Islet of Langerhans (tissue), 1 donor: Measurements from ENCODE around the gene LBX2.

Source experiments
- FAIRE-seq: peaks from one replicate; lab custom pipeline; 2011; peaks lifted over from hg19 to GRCh38; lab: Jason Lieb, UNC

LBX2 gene

DNA sequence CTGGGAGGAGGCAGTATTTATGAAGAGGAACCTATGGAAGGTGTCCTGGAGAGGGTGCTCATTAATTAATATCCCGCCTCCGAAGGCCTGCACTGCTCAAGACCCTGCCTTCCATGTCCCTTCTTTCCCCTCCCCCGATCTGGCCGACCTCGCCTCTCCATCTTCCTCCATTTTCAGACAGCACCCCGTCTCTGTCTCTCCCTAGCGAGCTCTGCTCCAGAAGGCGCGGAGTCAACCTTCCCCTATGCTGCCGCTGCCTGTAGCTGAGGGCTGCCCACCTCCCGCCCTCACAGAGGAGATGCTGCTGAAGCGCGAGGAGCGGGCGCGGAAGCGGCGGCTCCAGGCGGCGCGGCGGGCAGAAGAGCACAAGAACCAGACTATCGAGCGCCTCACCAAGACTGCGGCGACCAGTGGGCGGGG is 42.3 kb downstream of the LBX2 start:
- FAIRE-seq: no peak

DNA sequence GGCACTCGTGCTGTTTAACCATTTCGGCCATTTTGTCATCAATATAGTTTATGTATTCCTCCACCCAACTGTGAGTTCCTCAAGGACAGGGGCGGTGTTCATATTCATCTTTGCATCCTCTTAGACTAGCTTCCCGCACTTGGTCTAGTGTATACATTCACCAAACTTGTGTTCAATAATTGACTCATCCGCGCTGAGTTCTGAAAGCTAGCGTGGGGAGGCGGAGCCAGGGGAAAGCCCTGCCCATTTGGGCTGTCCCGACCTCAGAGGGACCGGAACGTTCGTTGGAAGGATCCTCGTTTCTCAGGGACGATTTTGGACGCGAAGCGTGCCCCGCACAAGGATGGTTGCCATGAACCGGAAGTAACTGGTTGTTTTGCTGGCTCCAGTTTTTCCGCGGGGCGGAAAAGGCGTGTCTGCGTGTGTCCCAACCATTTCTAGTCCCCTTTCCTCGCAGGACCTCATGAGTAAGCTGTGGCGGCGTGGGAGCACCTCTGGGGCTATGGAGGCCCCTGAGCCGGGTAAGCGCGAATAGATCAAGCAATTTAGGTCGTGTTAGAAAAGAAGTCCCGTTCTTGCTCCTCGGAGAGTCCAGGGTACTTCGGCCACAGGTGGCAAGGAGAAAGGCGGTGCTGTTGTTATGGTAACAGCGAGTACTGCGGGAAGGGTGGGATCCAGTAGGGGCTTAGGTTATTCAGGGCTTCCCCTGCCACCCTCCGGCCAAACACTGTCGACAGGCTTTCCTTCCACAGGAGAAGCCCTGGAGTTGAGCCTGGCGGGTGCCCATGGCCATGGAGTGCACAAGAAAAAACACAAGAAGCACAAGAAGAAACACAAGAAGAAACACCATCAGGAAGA is 44.5 kb downstream of the LBX2 start, which contains the start of gene INO80B:
Gene INO80B, plus strand, starts transcription at position 434 of the 858 bp plus-strand sequence. Its CDS starts 30 bp downstream, at position 464.
- peak; percentile 91 for FAIRE-seq

DNA sequence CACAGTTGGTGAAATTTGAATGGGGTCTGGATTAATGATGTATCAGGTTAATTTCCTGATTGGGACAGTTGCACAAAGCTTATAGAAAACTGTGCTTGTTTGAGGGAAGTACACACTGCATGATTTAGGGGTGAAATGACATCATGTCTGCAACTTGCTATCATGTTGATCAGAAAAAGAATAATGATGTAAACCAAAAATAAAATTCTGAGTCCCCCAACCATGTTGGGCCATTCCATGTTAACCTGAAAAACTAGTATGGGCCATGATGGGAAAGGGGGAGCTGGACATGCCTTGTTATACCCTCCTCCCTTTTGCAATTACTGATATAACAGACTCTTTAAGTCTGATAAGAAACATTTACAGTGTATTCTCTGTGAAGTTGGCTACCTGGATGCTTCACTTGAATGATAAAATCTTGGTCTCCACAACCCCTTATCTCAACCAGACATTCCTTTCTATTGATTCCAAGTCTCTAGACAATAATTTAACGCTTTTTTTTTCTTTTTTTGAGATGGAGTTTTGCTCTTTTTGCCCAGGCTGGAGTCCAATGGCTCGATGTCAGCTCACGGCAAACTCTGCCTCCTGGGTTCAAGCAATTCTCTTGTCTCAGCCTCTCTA is 48.7 kb downstream of the LBX2 start:
- no peak for FAIRE-seq

DNA sequence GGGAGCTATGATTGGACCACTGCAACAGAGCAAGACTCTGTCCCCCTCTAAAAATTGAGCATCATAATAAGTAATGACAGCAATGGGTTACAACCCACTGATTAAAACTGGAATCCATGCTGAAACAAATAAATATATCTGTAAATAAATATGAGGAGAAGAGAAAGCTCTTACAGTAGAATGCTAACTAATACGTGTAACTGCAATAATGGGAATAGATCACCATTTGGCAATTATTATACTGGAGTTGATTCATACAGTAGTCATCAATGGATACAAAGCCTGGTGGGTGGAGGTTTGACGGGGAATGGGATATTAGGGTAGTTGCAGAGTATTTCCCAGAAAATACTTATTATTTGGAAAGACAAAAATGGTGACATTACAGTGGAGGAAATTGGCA is 50.6 kb downstream of the LBX2 start:
- FAIRE-seq: no peak
